ENCODE data around the gene MBD5.

DNA sequence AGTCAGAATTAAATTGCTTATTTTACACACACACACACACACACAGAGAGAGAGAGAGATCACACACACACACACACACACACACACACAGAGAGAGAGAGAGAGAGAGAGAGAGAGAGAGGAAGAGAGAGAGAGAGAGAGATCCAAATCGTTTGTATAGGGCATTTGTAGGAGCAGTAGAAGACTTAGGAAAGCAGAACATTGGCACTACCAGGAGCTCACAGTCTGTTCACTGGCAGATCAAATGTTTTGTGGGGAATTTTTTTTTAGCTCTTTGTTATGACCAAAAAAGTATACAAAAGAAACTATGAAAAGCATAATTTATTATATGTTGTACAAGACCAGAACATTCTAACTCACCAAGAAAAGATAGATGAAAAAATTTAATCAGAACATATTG lies 81.8 kb downstream of the MBD5 start:
- TF ChIP-seq, protein P1, sequence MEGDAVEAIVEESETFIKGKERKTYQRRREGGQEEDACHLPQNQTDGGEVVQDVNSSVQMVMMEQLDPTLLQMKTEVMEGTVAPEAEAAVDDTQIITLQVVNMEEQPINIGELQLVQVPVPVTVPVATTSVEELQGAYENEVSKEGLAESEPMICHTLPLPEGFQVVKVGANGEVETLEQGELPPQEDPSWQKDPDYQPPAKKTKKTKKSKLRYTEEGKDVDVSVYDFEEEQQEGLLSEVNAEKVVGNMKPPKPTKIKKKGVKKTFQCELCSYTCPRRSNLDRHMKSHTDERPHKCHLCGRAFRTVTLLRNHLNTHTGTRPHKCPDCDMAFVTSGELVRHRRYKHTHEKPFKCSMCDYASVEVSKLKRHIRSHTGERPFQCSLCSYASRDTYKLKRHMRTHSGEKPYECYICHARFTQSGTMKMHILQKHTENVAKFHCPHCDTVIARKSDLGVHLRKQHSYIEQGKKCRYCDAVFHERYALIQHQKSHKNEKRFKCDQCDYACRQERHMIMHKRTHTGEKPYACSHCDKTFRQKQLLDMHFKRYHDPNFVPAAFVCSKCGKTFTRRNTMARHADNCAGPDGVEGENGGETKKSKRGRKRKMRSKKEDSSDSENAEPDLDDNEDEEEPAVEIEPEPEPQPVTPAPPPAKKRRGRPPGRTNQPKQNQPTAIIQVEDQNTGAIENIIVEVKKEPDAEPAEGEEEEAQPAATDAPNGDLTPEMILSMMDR (IDR thresholded peaks at IDR 0.05): no peak
- no peak for TF ChIP-seq POLR2A (IDR thresholded peaks at IDR 0.05)
